HCT116 (cell line): ENCODE results near the gene DHRS7B. TPM values are rescaled to one million over a fixed set of nuclear protein-coding genes. Genes with fewer than 3 reads are reported as not detected.

Experiments
- ATAC-seq: fragments of 200-7000 bp; cut with Tn5 transposase; 2 replicates; pipeline ENCODE4 v1.9.1; 2020; ENCODE audit warnings: mild to moderate bottlenecking, moderate library complexity
- BruUV-seq: library from RNA; stranded (reverse); fragments of 400-500 nt; replicated peaks from 2 replicates; lab custom pipeline; 2021; lab: Mats Ljungman, UMichigan
- CTCF ChIA-PET: fragments of 300-600 bp; sonication (Branson Sonifier 250); formaldehyde crosslinking; loops from one replicate; lab custom pipeline; 2021; ENCODE audit warnings: antibody characterized with exemption; lab: Charles Lee
- POLR2A ChIA-PET: fragments of 300-600, 350-600 bp; sonication (Branson Sonifier 250); formaldehyde crosslinking; loops from one replicate; lab custom pipeline; 2021; ENCODE audit warnings: antibody characterized with exemption; lab: Charles Lee
- RAD21 ChIA-PET, 2 experiments: fragments of 300-600 bp; sonication (Branson Sonifier 250); formaldehyde crosslinking; loops; one replicate each; lab custom pipeline; 2023; ENCODE audit warnings: low total read pairs in 2 of 2; ENCODE audit not compliant: uncharacterized antibody in 2 of 2, unreplicated experiment in 2 of 2, low non-redundant PET in 1 of 2; lab: Charles Lee
- DNase-seq: peaks from one replicate; pipeline ENCODE4 v3.0.0-alpha.2; 2010; ENCODE audit warnings: low read depth, low spot score
- H2AFZ ChIP-seq: fragments of 200-600 bp; shearing (Covaris generic), sonication (generic); 2 replicates; pipeline ENCODE4 v1.6.1; 2017; ENCODE audit warnings: low read depth, mixed run types, mixed read lengths, antibody characterized with exemption, low read length; ENCODE audit not compliant: poor library complexity, severe bottlenecking
- H3K27ac ChIP-seq: 2 replicates; pipeline ENCODE4 v1.5.1; 2012; ENCODE audit warnings: low read depth, low read length
- H3K27me3 ChIP-seq: fragments of 200-600 bp; sonication (generic); 2 replicates; pipeline ENCODE4 v1.6.1; 2016; ENCODE audit warnings: mixed run types, low read length, mixed read lengths; ENCODE audit not compliant: insufficient read depth
- H3K36me3 ChIP-seq, 2 experiments: fragments of 200-500 bp in 1 of 2; fragments of 200-600 bp in 1 of 2; sonication (Bioruptor generic) in 1 of 2; sonication (generic) in 1 of 2; 2 replicates each; pipeline versions ENCODE4 v1.5.1 to v1.6.1; 2014 to 2016; ENCODE audit warnings: low read length in 2 of 2, inconsistent platforms in 1 of 2, mixed read lengths in 1 of 2, mixed run types in 1 of 2; ENCODE audit not compliant: insufficient read depth in 2 of 2, control insufficient read depth in 1 of 2
- H3K4me1 ChIP-seq, 2 experiments: fragments of 200-600 bp in 1 of 2; sonication (generic) in 1 of 2; 2 replicates each; pipeline versions ENCODE4 v1.5.1 to v1.6.1; 2012 to 2017; ENCODE audit warnings: low read length in 2 of 2, inconsistent platforms in 1 of 2, mild to moderate bottlenecking in 1 of 2, mixed read lengths in 1 of 2, mixed run types in 1 of 2, moderate library complexity in 1 of 2; ENCODE audit not compliant: insufficient read depth in 2 of 2, control insufficient read depth in 1 of 2
- H3K4me2 ChIP-seq: fragments of 200-600 bp; sonication (generic); 2 replicates; pipeline ENCODE4 v1.6.1; 2017; ENCODE audit warnings: mixed run types, low read length, mixed read lengths
- H3K4me3 ChIP-seq, 2 experiments: fragments of 200-600 bp in 1 of 2; sonication (generic) in 1 of 2; replicated peaks in 1 of 2; 2 replicates each; pipeline ENCODE4 v1.5.1; 2011 to 2016; ENCODE audit warnings: low read length in 2 of 2, control low read depth in 1 of 2, low read depth in 1 of 2, mild to moderate bottlenecking in 1 of 2, mixed read lengths in 1 of 2, mixed run types in 1 of 2
- H3K79me2 ChIP-seq: fragments of 200-600 bp; sonication (generic); 2 replicates; pipeline ENCODE4 v1.6.1; 2017; ENCODE audit warnings: mild to moderate bottlenecking, mixed run types, low read length, moderate library complexity, mixed read lengths; ENCODE audit not compliant: insufficient read depth
- H3K9ac ChIP-seq: fragments of 200-600 bp; sonication (generic); 2 replicates; pipeline ENCODE4 v1.6.1; 2016; ENCODE audit warnings: low read length, mixed read lengths
- H3K9me2 ChIP-seq: fragments of 200-600 bp; sonication (generic), shearing (Covaris generic); 2 replicates; pipeline ENCODE4 v1.6.1; 2017; ENCODE audit warnings: mixed run types, mild to moderate bottlenecking, moderate library complexity; ENCODE audit not compliant: insufficient read depth
- H3K9me3 ChIP-seq, 2 experiments: fragments of 200-500 bp in 1 of 2; fragments of 200-600 bp in 1 of 2; sonication (Bioruptor generic) in 1 of 2; sonication (generic) in 1 of 2; 2 replicates each; pipeline ENCODE4 v1.6.1; 2014 to 2017; ENCODE audit warnings: low read length in 2 of 2, mixed read lengths in 2 of 2, inconsistent platforms in 1 of 2, low read depth in 1 of 2, mild to moderate bottlenecking in 1 of 2, mixed run types in 1 of 2, moderate library complexity in 1 of 2; ENCODE audit not compliant: control insufficient read depth in 1 of 2, insufficient read depth in 1 of 2
- H4K20me1 ChIP-seq: fragments of 200-600 bp; sonication (generic), shearing (Covaris generic); 2 replicates; pipeline ENCODE4 v1.6.1; 2017; ENCODE audit warnings: mixed run types, mild to moderate bottlenecking, moderate library complexity; ENCODE audit not compliant: insufficient read depth
- CBX3 ChIP-seq: IDR thresholded peaks from 2 replicates; pipeline ENCODE4 v1.6.1; 2012; ENCODE audit warnings: low read depth
- CTCF ChIP-seq, 3 experiments: fragments of 200-600 bp in 1 of 3; sonication (generic) in 1 of 3; IDR thresholded peaks in 2 of 3; conservative IDR thresholded peaks in 1 of 3; 2 replicates each; pipeline ENCODE4 v1.5.1; 2012 to 2017; ENCODE audit warnings: low read depth in 2 of 3, low read length in 2 of 3, antibody characterized with exemption in 1 of 3, borderline replicate concordance in 1 of 3, control low read depth in 1 of 3, mild to moderate bottlenecking in 1 of 3, mixed read lengths in 1 of 3, mixed run types in 1 of 3, moderate library complexity in 1 of 3; ENCODE audit not compliant: insufficient read depth in 1 of 3
- EGR1 ChIP-seq: IDR thresholded peaks from 2 replicates; pipeline ENCODE4 v1.6.1; 2012; ENCODE audit warnings: low read depth
- ELF1 ChIP-seq: IDR thresholded peaks from 2 replicates; pipeline ENCODE4 v1.6.1; 2012; ENCODE audit warnings: low read depth, borderline replicate concordance
- EZH2 ChIP-seq: fragments of 200-600 bp; sonication (generic); IDR thresholded peaks from 2 replicates; pipeline ENCODE4 v1.6.1; 2017; ENCODE audit warnings: antibody characterized with exemption, mixed run types
- FOSL1 ChIP-seq: IDR thresholded peaks from 2 replicates; pipeline ENCODE4 v1.6.1; 2012; ENCODE audit warnings: low read depth
- MAX ChIP-seq: IDR thresholded peaks from 2 replicates; pipeline ENCODE4 v1.6.1; 2012
- POLR2A ChIP-seq: IDR thresholded peaks from 2 replicates; pipeline ENCODE4 v1.7.0; 2011; ENCODE audit warnings: borderline replicate concordance; ENCODE audit not compliant: insufficient read depth, insufficient read length; ENCODE audit errors: extremely low read depth
- POLR2AphosphoS5 ChIP-seq: IDR thresholded peaks from 2 replicates; pipeline ENCODE4 v1.6.1; 2011; ENCODE audit warnings: mild to moderate bottlenecking, low read depth, low read length, moderate library complexity
- RAD21 ChIP-seq: IDR thresholded peaks from 2 replicates; pipeline ENCODE4 v1.6.1; 2012; ENCODE audit warnings: low read depth, mild to moderate bottlenecking
- ZBTB33 ChIP-seq: IDR thresholded peaks from 2 replicates; pipeline ENCODE4 v1.6.1; 2011; ENCODE audit warnings: mild to moderate bottlenecking, low read length, moderate library complexity; ENCODE audit not compliant: insufficient replicate concordance; ENCODE audit errors: extremely low read depth
- ZFX ChIP-seq: fragments of 450-650 bp; IDR thresholded peaks from 2 replicates; pipeline ENCODE4 v1.6.1; 2017
- intact Hi-C: fragments of 100-400 bp; cut with micrococcal nuclease; formaldehyde crosslinking; loops from 2 replicates; pipeline ENCODE4 v1.10.0; 2022
- total RNA-seq: library from RNA; stranded (reverse); gene quantifications from one replicate; pipeline ENCODE4 v1.2.1, GENCODE V29; 2021; ENCODE audit not compliant: unreplicated experiment

DHRS7B gene
- total RNA-seq, 1 experiment from 2014 or later, result 19.6 TPM

- H3K4me3 ChIP-seq, result no peak overlapping the region
- intact Hi-C loops, result no loop called here
- H4K20me1 ChIP-seq, result 0 out of 2 replicates have a peak, but pooled peaks cover 3% of the 10 kb centered on the region
- H3K4me1 ChIP-seq, result no peaks in the 10 kb centered on the region
- ATAC-seq, result no peak
- H3K9me2 ChIP-seq, result no peaks in the 10 kb centered on the region
- CTCF ChIA-PET, result no interaction called here
- H3K79me2 ChIP-seq, result peaks cover 4% of the 10 kb centered on the region; the same call in 1 of the 2 replicates
- H3K9me3 ChIP-seq, result no peaks in the 10 kb centered on the region
- no peak overlapping the region for H3K9ac ChIP-seq
- RAD21 ChIA-PET, result no interaction called here
- no peak for DNase-seq
- no peak for TF ChIP-seq CTCF (IDR thresholded peaks at IDR 0.05 in 2 of 3, conservative IDR thresholded peaks at IDR 0.05 in 1 of 3; ENCODE audit: borderline replicate concordance in 1 of 3, insufficient read depth in 1 of 3, low read depth in 2 of 3, low read length in 2 of 3)
- TF ChIP-seq MAX, result no peak
- TF ChIP-seq ELF1, result no peak
- no peak for TF ChIP-seq POLR2A
- no peak for TF ChIP-seq EZH2
- no peak for TF ChIP-seq POLR2AphosphoS5
- TF ChIP-seq CBX3, result no peak
- no peak for TF ChIP-seq ZFX
- TF ChIP-seq EGR1, result no peak
- TF ChIP-seq ZBTB33, result no peak
- TF ChIP-seq RAD21, result no peak
- no peak for TF ChIP-seq FOSL1
- TF ChIP-seq, all 23 proteins: peak for 0
- POLR2A ChIA-PET, result no interaction called here
- H2AFZ ChIP-seq, result no peak overlapping the region
- no TSS peak for BruUV-seq
- no peaks in the 10 kb centered on the region for H3K27me3 ChIP-seq
- H3K36me3 ChIP-seq, result no peaks in the 10 kb centered on the region
- H3K4me2 ChIP-seq, result no peak overlapping the region
- H3K27ac ChIP-seq, result no peak overlapping the region
Measured at GRCh38 chr17:21168555-21168865, 41.7 kb downstream of the DHRS7B start.
